GM18867 (cell line): ENCODE results near the gene CLK2.
"Not testable (repeated sequence)": the region's sequence is repeated elsewhere in the genome, so short reads cannot be mapped to it uniquely, and the experiment has no call there.

Experiments
- ATAC-seq: cut with Tn5 transposase; IDR thresholded peaks from one replicate; pipeline ENCODE4 v1.9.1; 2021; ENCODE audit warnings: mild to moderate bottlenecking, moderate library complexity; ENCODE audit not compliant: unreplicated experiment

Gene CLK2

GRCh38 chr1:155245163-155245524, 28.2 kb downstream of the CLK2 start:
- ATAC-seq = no peak

GRCh38 chr1:155244368-155245162, 28.7 kb downstream of the CLK2 start:
- peak; percentile 83 for ATAC-seq

GRCh38 chr1:155242805-155243358, 30.4 kb downstream of the CLK2 start:
- ATAC-seq = no peak

- ATAC-seq = no peak
Measured at GRCh38 chr1:155241841-155242264, 31.5 kb downstream of the CLK2 start.

- ATAC-seq = no peak
Measured at GRCh38 chr1:155241069-155241679, 32.1 kb downstream of the CLK2 start.

- no peak for ATAC-seq
Measured at GRCh38 chr1:155236451-155236850, 36.9 kb downstream of the CLK2 start.

- ATAC-seq = not testable (repeated sequence)
Measured at GRCh38 chr1:155235375-155235774, 37.9 kb downstream of the CLK2 start.

- not testable (repeated sequence) for ATAC-seq
Measured at GRCh38 chr1:155233502-155233901, 39.8 kb downstream of the CLK2 start.

GRCh38 chr1:155232001-155232978, 41.0 kb downstream of the CLK2 start:
- not testable (repeated sequence) for ATAC-seq

- not testable (repeated sequence) for ATAC-seq
Measured at GRCh38 chr1:155231302-155231701, 42.0 kb downstream of the CLK2 start.

GRCh38 chr1:155228096-155228427, 45.2 kb downstream of the CLK2 start:
- no peak for ATAC-seq

- peak; percentile 83 for ATAC-seq
Measured at GRCh38 chr1:155227261-155228095, 45.8 kb downstream of the CLK2 start.

- no peak for ATAC-seq
Measured at GRCh38 chr1:155226910-155227260, 46.4 kb downstream of the CLK2 start.

GRCh38 chr1:155226188-155226909, 47.0 kb downstream of the CLK2 start:
- no peak for ATAC-seq

GRCh38 chr1:155225404-155225759, 47.9 kb downstream of the CLK2 start:
- not testable (repeated sequence) for ATAC-seq

- no peak for ATAC-seq
Measured at GRCh38 chr1:155223047-155223446, 50.3 kb downstream of the CLK2 start.

- not testable (repeated sequence) for ATAC-seq
Measured at GRCh38 chr1:155220211-155220965, 52.9 kb downstream of the CLK2 start.

GRCh38 chr1:155219592-155220031, 53.7 kb downstream of the CLK2 start:
- ATAC-seq = no peak
